Muscle of leg (tissue), 11 donors: ENCODE measurements around the gene SLC43A1. TPM values are rescaled to one million over a fixed set of nuclear protein-coding genes. Genes with fewer than 3 reads are reported as not detected.
"Not testable (repeated sequence)": the region's sequence is repeated elsewhere in the genome, so short reads cannot be mapped to it uniquely, and the experiment has no call there.

Experiments used
- DNase-seq: peaks from one replicate; pipeline ENCODE4 v3.0.0; 2013
- H3K27ac ChIP-seq: one replicate; pipeline ENCODE4 v1.5.1; 2013; ENCODE audit warnings: mild to moderate bottlenecking, low read length, control low read depth
- H3K27me3 ChIP-seq: one replicate; pipeline ENCODE4 v1.6.1; 2013; ENCODE audit warnings: low read length; ENCODE audit not compliant: control insufficient read depth, insufficient read depth
- H3K36me3 ChIP-seq: one replicate; pipeline ENCODE4 v1.6.1; 2013; ENCODE audit warnings: low read length; ENCODE audit not compliant: control insufficient read depth, insufficient read depth
- H3K4me1 ChIP-seq: one replicate; pipeline ENCODE4 v1.6.1; 2013; ENCODE audit warnings: low read length; ENCODE audit not compliant: control insufficient read depth, insufficient read depth
- H3K4me3 ChIP-seq: one replicate; pipeline ENCODE4 v1.5.1; 2013; ENCODE audit warnings: low read length, control low read depth
- H3K9me3 ChIP-seq: replicated peaks from 2 replicates; pipeline ENCODE4 v1.6.1; 2013; ENCODE audit warnings: low read depth, low read length; ENCODE audit not compliant: control insufficient read depth
- WGBS: methylation state at CpG from one replicate; pipeline ENCODE4 v1.1.5; 2013; ENCODE audit warnings: missing lambda C conversion rate; ENCODE audit not compliant: insufficient coverage; 5-methylcytosine and 5-hydroxymethylcytosine counted together
- polyA plus RNA-seq, 8 donors: library from polyadenylated mRNA; unstranded; fragments of 120-200 nt; gene quantifications; one replicate each; pipeline versions ENCODE4 v1.2.1 to v1.2.3, GENCODE V29; 2013; ENCODE audit warnings: inconsistent platforms in 1 of 8, low replicate concordance in 1 of 8; ENCODE audit not compliant: insufficient read length in 8 of 8, insufficient read depth in 1 of 8
- total RNA-seq: library from RNA; stranded (reverse); fragments of 120-200 nt; gene quantifications from one replicate; pipeline ENCODE4 v1.2.4, GENCODE V29; 2013

SLC43A1 gene
- total and polyA plus RNA-seq, 9 donors, result 7.1 to 12.5 (median 10.3) TPM

- Histone ChIP-seq H3K27me3 (no peaks in the 10 kb centered on the region), H3K36me3 (peaks cover 65% of the 10 kb centered on the region), H3K9me3 (no peaks in the 10 kb centered on the region), H3K4me1 (peaks cover 25% of the 10 kb centered on the region), H3K4me3 (no peak overlapping the region), H3K27ac (peak overlapping the region; percentile 29)
- DNase-seq, result no peak
- 67% methylated on average over 3 of the region's 5 CpGs for WGBS
Observed at GRCh38 chr11:57546869-57547475, 31.5 kb upstream of the SLC43A1 start.

- Histone ChIP-seq H3K36me3 (peaks cover 60% of the 10 kb centered on the region), H3K9me3 (no peaks in the 10 kb centered on the region), H3K4me1 (peaks cover 25% of the 10 kb centered on the region), H3K27ac (no peak overlapping the region), H3K27me3 (no peaks in the 10 kb centered on the region), H3K4me3 (no peak overlapping the region)
- no CpG with 5 or more reads among the region's 7 CpGs for WGBS
- no peak for DNase-seq
Observed at GRCh38 chr11:57546451-57546850, 30.9 kb upstream of the SLC43A1 start.

GRCh38 chr11:57545883-57546282 lies 30.4 kb upstream of the SLC43A1 start:
- Histone ChIP-seq H3K4me1 (peaks cover 26% of the 10 kb centered on the region), H3K27me3 (no peaks in the 10 kb centered on the region), H3K4me3 (no peak overlapping the region), H3K36me3 (peaks cover 55% of the 10 kb centered on the region), H3K9me3 (no peaks in the 10 kb centered on the region), H3K27ac (no peak overlapping the region)
- no peak for DNase-seq
- WGBS, result 94% methylated on average over 11 of the region's 13 CpGs

- Histone ChIP-seq H3K36me3 (peaks cover 42% of the 10 kb centered on the region), H3K4me1 (peaks cover 29% of the 10 kb centered on the region), H3K27ac (no peak overlapping the region), H3K27me3 (no peaks in the 10 kb centered on the region), H3K9me3 (no peaks in the 10 kb centered on the region), H3K4me3 (no peak overlapping the region)
- 85% methylated on average over 2 of the region's 6 CpGs for WGBS
- DNase-seq, result no peak
Observed at GRCh38 chr11:57544566-57544965, 29.1 kb upstream of the SLC43A1 start.

- peaks cover 34% of the 10 kb centered on the region for H3K36me3 ChIP-seq
- peaks cover 29% of the 10 kb centered on the region for H3K4me1 ChIP-seq
- no peak for DNase-seq
- no peaks in the 10 kb centered on the region for H3K27me3 ChIP-seq
- H3K27ac ChIP-seq, result no peak overlapping the region
- 29% methylated on average over 6 of the region's 6 CpGs for WGBS
- no peaks in the 10 kb centered on the region for H3K9me3 ChIP-seq
- no peak overlapping the region for H3K4me3 ChIP-seq
Observed at GRCh38 chr11:57543593-57543992, 28.1 kb upstream of the SLC43A1 start.

GRCh38 chr11:57542582-57542981 lies 27.1 kb upstream of the SLC43A1 start:
- Histone ChIP-seq H3K27ac (no peak overlapping the region), H3K9me3 (no peaks in the 10 kb centered on the region), H3K4me3 (no peak overlapping the region), H3K36me3 (peaks cover 30% of the 10 kb centered on the region), H3K4me1 (peaks cover 28% of the 10 kb centered on the region), H3K27me3 (no peaks in the 10 kb centered on the region)
- no peak for DNase-seq
- 15% methylated on average over 4 of the region's 4 CpGs for WGBS

- DNase-seq, result peak; percentile 73
- Histone ChIP-seq H3K27ac (peak overlapping the region; percentile 87), H3K4me1 (peaks cover 28% of the 10 kb centered on the region), H3K4me3 (no peak overlapping the region), H3K9me3 (no peaks in the 10 kb centered on the region), H3K27me3 (no peaks in the 10 kb centered on the region), H3K36me3 (peaks cover 18% of the 10 kb centered on the region)
- 50% methylated on average over 3 of the region's 5 CpGs for WGBS
Observed at GRCh38 chr11:57541169-57541568, 25.7 kb upstream of the SLC43A1 start.

- peak overlapping the region; percentile 90 for H3K27ac ChIP-seq
- DNase-seq, result no peak
- WGBS, result no CpG with 5 or more reads among the region's 1 CpG
Observed at GRCh38 chr11:57539342-57539741, 23.8 kb upstream of the SLC43A1 start.

GRCh38 chr11:57536947-57537619 lies 21.6 kb upstream of the SLC43A1 start, which contains the start of gene SMTNL1:
TSS of gene SMTNL1 (plus strand) at chr11:57537595. CDS start at chr11:57542643, 5,048 bp downstream.
- H3K4me1 ChIP-seq, result peaks cover 13% of the 10 kb centered on the region
- peak; percentile 78 for DNase-seq
- H3K9me3 ChIP-seq, result no peaks in the 10 kb centered on the region
- no peaks in the 10 kb centered on the region for H3K36me3 ChIP-seq
- peak within 1 kb of the TSS; percentile 43 for H3K4me3 ChIP-seq
- WGBS, result 47% methylated on average over 11 of the region's 14 CpGs
- H3K27ac ChIP-seq, result peak within 1 kb of the TSS; percentile 90
- H3K27me3 ChIP-seq, result no peaks in the 10 kb centered on the region

More at GRCh38 chr11:57539342-57539741, 23.8 kb upstream of the SLC43A1 start:
- peak overlapping the region; percentile 1 for H3K4me3 ChIP-seq
- peaks cover 12% of the 10 kb centered on the region for H3K36me3 ChIP-seq
- no peaks in the 10 kb centered on the region for H3K27me3 ChIP-seq
- no peaks in the 10 kb centered on the region for H3K9me3 ChIP-seq
- peaks cover 28% of the 10 kb centered on the region for H3K4me1 ChIP-seq

- WGBS, result 90% methylated on average over 2 of the region's 7 CpGs
- not testable (repeated sequence) for H3K27ac ChIP-seq, H3K36me3 ChIP-seq, DNase-seq, H3K4me3 ChIP-seq, H3K9me3 ChIP-seq, H3K27me3 ChIP-seq
- peaks cover 19% of the 10 kb centered on the region for H3K4me1 ChIP-seq
Observed at GRCh38 chr11:57534449-57534848, 18.9 kb upstream of the SLC43A1 start.
